ENCODE measurements around the gene BIRC7. TPM values are rescaled to one million over a fixed set of nuclear protein-coding genes. Genes with fewer than 3 reads are reported as not detected.

BIRC7 gene
- total RNA-seq, 1 donor from 2014 or later, result 15.5 TPM

GRCh38 chr20:63188641-63189321 is 46.9 kb upstream of the BIRC7 start:
- TF ChIP-seq CTCF (IDR thresholded peaks at IDR 0.05), result no peak
- Histone ChIP-seq H3K27ac (no peak overlapping the region), H3K4me3 (no peak overlapping the region), H3K9me3 (no peaks in the 10 kb centered on the region), H3K27me3 (no peaks in the 10 kb centered on the region), H3K4me1 (no peaks in the 10 kb centered on the region), H3K36me3 (no peaks in the 10 kb centered on the region)
- ATAC-seq, result no peak
- intact Hi-C loops (cut with DNase I), result no loop called here
- DNase-seq, result no peak

GRCh38 chr20:63189322-63189642 is 46.4 kb upstream of the BIRC7 start:
- intact Hi-C loops (cut with DNase I), result no loop called here
- H3K4me3 ChIP-seq, result no peak overlapping the region
- TF ChIP-seq CTCF (IDR thresholded peaks at IDR 0.05), result no peak
- H3K27ac ChIP-seq, result no peak overlapping the region
- H3K27me3 ChIP-seq, result no peaks in the 10 kb centered on the region
- H3K4me1 ChIP-seq, result no peaks in the 10 kb centered on the region
- no peak for DNase-seq
- no peak for ATAC-seq
- H3K9me3 ChIP-seq, result no peaks in the 10 kb centered on the region
- H3K36me3 ChIP-seq, result no peaks in the 10 kb centered on the region

GRCh38 chr20:63189846-63190559 is 45.7 kb upstream of the BIRC7 start:
- Histone ChIP-seq H3K4me3 (no peak overlapping the region), H3K9me3 (no peaks in the 10 kb centered on the region), H3K4me1 (no peaks in the 10 kb centered on the region), H3K36me3 (peaks cover 5% of the 10 kb centered on the region), H3K27me3 (no peaks in the 10 kb centered on the region), H3K27ac (no peak overlapping the region)
- no peak for ATAC-seq
- no peak for DNase-seq
- no peak for TF ChIP-seq CTCF (IDR thresholded peaks at IDR 0.05)
- intact Hi-C loops (cut with DNase I), result no loop called here

GRCh38 chr20:63190828-63191227 is 44.9 kb upstream of the BIRC7 start:
- H3K4me1 ChIP-seq, result no peaks in the 10 kb centered on the region
- H3K9me3 ChIP-seq, result no peaks in the 10 kb centered on the region
- H3K36me3 ChIP-seq, result peaks cover 13% of the 10 kb centered on the region
- DNase-seq, result no peak
- ATAC-seq, result no peak
- intact Hi-C loops (cut with DNase I), result no loop called here
- TF ChIP-seq CTCF (IDR thresholded peaks at IDR 0.05), result no peak
- no peak overlapping the region for H3K4me3 ChIP-seq
- no peaks in the 10 kb centered on the region for H3K27me3 ChIP-seq
- H3K27ac ChIP-seq, result no peak overlapping the region

- Histone ChIP-seq H3K9me3 (no peaks in the 10 kb centered on the region), H3K36me3 (peaks cover 19% of the 10 kb centered on the region), H3K4me3 (no peak overlapping the region), H3K27ac (no peak overlapping the region), H3K27me3 (no peaks in the 10 kb centered on the region), H3K4me1 (no peaks in the 10 kb centered on the region)
- DNase-seq (no peak), ATAC-seq (no peak)
- intact Hi-C loops (cut with DNase I), result no loop called here
- TF ChIP-seq CTCF (IDR thresholded peaks at IDR 0.05), result no peak
Observed at GRCh38 chr20:63191400-63191799, 44.3 kb upstream of the BIRC7 start.
